GM19193 (cell line): ENCODE data around the gene PIK3R2.

Experiments
- POLR2A ChIP-seq: IDR thresholded peaks from 4 replicates; pipeline ENCODE4 v1.6.1; 2011; ENCODE audit not compliant: insufficient read depth, insufficient read length; ENCODE audit errors: extremely low read depth

Gene PIK3R2

GRCh38 chr19:18119717-18120105 lies 33.3 kb upstream of the PIK3R2 start:
- no peak for TF ChIP-seq POLR2A

DNA sequence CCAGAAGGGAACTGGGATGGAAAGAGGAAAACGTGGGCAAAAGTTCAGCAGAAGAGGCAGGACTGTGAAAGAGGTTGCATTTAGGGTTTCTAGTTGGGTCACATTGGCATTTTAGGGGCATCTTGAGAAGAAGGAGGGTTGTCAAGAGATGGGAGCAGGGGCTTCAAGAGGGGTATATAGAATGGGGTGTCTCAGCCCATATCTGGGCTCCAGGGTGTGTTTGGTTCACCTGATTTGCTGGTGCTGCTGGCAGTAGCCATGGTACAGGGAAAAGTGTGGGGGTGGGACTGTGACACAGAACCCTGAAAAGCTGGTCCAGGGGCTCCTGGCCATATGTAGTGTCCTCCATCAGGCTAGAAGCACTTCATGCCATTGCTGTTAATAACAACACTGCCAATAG lies 32.8 kb upstream of the PIK3R2 start:
- TF ChIP-seq POLR2A: no peak

- no peak for TF ChIP-seq POLR2A
Measured at GRCh38 chr19:18121166-18121565, 31.8 kb upstream of the PIK3R2 start.

- TF ChIP-seq POLR2A: no peak
Measured at GRCh38 chr19:18122424-18122823, 30.5 kb upstream of the PIK3R2 start.

GRCh38 chr19:18122860-18123795 lies 29.8 kb upstream of the PIK3R2 start:
- no peak for TF ChIP-seq POLR2A

- no peak for TF ChIP-seq POLR2A
Measured at GRCh38 chr19:18123819-18124218, 29.1 kb upstream of the PIK3R2 start.

DNA sequence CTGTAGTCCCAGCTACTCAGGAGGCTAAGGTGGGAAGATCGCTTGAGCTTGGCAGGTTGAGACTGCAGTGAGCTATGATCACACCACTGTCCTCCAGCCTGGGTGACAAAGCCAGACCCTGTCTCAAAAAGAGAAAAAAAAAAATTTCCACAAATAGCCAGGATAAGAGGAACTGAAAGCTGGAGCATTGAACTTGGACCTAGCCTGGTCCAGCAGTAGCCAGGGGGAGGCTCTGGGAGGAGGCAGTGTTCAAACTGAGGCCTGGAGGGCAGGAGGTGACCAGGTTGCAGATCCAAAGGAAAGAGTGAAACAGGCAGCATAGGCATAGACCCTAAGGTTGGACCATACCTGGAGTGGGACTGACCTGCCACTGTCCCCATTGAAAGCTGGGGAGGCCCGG lies 26.9 kb upstream of the PIK3R2 start:
- no peak for TF ChIP-seq POLR2A

- no peak for TF ChIP-seq POLR2A
Measured at GRCh38 chr19:18128044-18128443, 24.9 kb upstream of the PIK3R2 start.

- no peak for TF ChIP-seq POLR2A
Measured at GRCh38 chr19:18128805-18129204, 24.2 kb upstream of the PIK3R2 start.

DNA sequence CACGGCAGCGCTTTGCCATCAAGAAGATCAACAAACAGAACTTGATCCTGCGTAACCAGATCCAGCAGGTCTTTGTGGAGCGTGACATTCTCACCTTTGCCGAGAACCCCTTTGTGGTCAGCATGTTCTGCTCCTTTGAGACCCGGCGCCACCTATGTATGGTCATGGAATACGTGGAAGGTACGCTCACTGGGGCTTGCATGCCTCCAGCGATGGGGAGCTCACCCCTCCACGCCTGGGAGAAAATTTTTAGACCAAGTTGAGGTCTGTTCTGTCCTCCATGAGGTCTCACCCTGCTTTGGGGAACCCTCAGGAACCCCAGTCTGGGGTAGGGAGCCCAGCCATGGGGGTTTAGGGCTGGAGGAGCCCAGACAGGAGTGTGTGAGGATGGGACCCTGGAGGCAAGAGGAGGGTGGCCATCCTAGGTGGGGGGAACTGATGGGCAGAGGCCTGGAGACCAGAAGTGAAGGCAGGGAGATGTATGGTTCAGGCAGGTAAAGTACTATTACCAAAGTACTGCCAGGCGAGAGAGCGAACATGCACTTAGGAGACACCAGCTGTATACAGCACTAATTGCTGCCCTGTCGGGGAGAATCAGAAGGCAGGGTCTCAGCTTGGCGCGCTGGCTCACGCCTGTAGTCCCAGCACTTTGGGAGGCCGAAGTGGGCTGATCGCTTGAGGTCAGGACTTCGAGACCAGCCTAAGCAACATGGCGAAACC lies 22.3 kb upstream of the PIK3R2 start:
- TF ChIP-seq POLR2A: no peak

GRCh38 chr19:18131841-18132596 lies 20.9 kb upstream of the PIK3R2 start:
- no peak for TF ChIP-seq POLR2A

- no peak for TF ChIP-seq POLR2A
Measured at GRCh38 chr19:18135712-18136584, 17.0 kb upstream of the PIK3R2 start.

GRCh38 chr19:18137242-18137641 lies 15.7 kb upstream of the PIK3R2 start:
- no peak for TF ChIP-seq POLR2A

DNA sequence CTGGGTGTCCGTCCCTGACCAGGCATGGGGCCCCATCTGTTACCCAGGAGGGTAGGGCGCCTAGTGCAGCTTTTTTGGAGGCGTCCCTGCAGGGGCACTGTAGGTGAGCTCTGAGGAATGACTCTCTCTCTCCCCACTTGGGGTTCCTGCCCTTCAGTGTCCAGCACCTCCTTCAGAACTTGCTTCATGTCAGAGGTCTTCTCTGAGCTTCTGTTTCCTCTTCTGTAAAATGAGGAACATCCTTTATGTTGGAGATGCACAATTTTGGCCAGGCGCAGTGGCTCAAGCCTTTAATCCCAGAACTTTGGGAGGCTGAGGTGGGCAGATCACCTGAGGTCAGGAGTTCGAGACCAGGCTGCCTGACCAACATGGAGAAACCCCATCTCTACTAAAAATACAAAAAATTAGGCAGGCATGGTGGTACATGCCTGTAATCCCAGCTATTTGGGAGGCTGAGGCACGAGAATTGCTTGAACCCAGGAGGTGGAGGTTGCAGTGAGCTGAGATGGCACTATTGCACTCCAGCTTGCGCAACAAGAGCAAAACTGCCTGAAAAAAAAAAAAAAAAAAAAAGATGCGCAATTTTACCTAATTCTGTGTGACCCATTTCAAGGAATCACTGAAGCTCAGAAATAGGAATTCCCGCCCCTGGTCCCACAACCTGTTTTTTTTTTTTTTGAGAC lies 15.2 kb upstream of the PIK3R2 start:
- no peak for TF ChIP-seq POLR2A
